HepG2 (cell line): ENCODE data around the gene TRIM44. TPM values are rescaled to one million over a fixed set of nuclear protein-coding genes. Genes with fewer than 3 reads are reported as not detected.

Experiments used
- ATAC-seq: fragments of 200-7000 bp; cut with Tn5 transposase; 3 replicates; pipeline ENCODE4 v1.9.1; 2020; ENCODE audit warnings: mild to moderate bottlenecking, moderate library complexity
- BruUV-seq: library from RNA; stranded (reverse); fragments of 400-500 nt; replicated peaks from 2 replicates; lab custom pipeline; 2021; lab: Mats Ljungman, UMichigan
- CTCF ChIA-PET: fragments of 300-600 bp; formaldehyde crosslinking; extraction: SDS; loops from one replicate; lab custom pipeline; 2021; ENCODE audit warnings: low total read pairs, inconsistent platforms, low intra/inter-chr PET ratio; lab: Yijun Ruan, JAX
- POLR2A ChIA-PET: fragments of 350-600 bp; sonication (Branson Sonifier 250); formaldehyde crosslinking; loops from one replicate; lab custom pipeline; 2020; ENCODE audit warnings: antibody characterized with exemption, inconsistent platforms; lab: Yijun Ruan, JAX
- DNase-seq: peaks from one replicate; pipeline ENCODE4 v3.0.0-alpha.2; 2015; ENCODE audit warnings: low spot score
- FAIRE-seq: peaks from 3 replicates; lab custom pipeline; 2011; peaks lifted over from hg19 to GRCh38; lab: Jason Lieb, UNC
- H2AFZ ChIP-seq: one replicate; pipeline ENCODE4 v1.6.1; 2011; ENCODE audit warnings: low read length, inconsistent platforms
- H3K27ac ChIP-seq: fragments of 300-600 bp; 3 replicates; pipeline ENCODE4 v1.8.0; 2011; ENCODE audit warnings: mixed run types, mild to moderate bottlenecking, mixed read lengths, low read length, inconsistent platforms; ENCODE audit not compliant: insufficient read depth; ENCODE audit errors: extremely low read length
- H3K27me3 ChIP-seq, 2 experiments: fragments of 200-600 bp in 1 of 2; 2 replicates in 1 of 2; 3 replicates in 1 of 2; pipeline versions ENCODE4 v1.6.0 to v1.8.0; 2011; ENCODE audit warnings: low read length in 2 of 2, mild to moderate bottlenecking in 2 of 2, moderate library complexity in 2 of 2, inconsistent platforms in 1 of 2; ENCODE audit not compliant: insufficient read depth in 2 of 2, control insufficient read depth in 1 of 2
- H3K36me3 ChIP-seq, 2 experiments: fragments of 200-600 bp in 1 of 2; replicated peaks in 1 of 2; 2 replicates in 1 of 2; 3 replicates in 1 of 2; pipeline versions ENCODE4 v1.5.1 to v1.8.0; 2011; ENCODE audit warnings: low read length in 2 of 2, inconsistent platforms in 1 of 2; ENCODE audit not compliant: insufficient read depth in 2 of 2, control insufficient read depth in 1 of 2
- H3K4me1 ChIP-seq: 2 replicates; pipeline ENCODE4 v1.5.1; 2012; ENCODE audit warnings: low read length, inconsistent platforms; ENCODE audit not compliant: insufficient read depth
- H3K4me2 ChIP-seq: 2 replicates; pipeline ENCODE4 v1.6.0; 2011; ENCODE audit warnings: low read depth, low read length, inconsistent platforms
- H3K4me3 ChIP-seq, 3 experiments: fragments of 200-600 bp in 1 of 3; sonication (generic), shearing (Covaris generic) in 1 of 3; replicated peaks in 1 of 3; 2 replicates each; pipeline ENCODE4 v1.5.1; 2011 to 2016; ENCODE audit warnings: low read length in 3 of 3, inconsistent platforms in 2 of 3, low read depth in 2 of 3, mild to moderate bottlenecking in 2 of 3, control low read depth in 1 of 3, mixed read lengths in 1 of 3; ENCODE audit not compliant: insufficient read depth in 1 of 3
- H3K79me2 ChIP-seq: one replicate; pipeline ENCODE4 v1.6.1; 2011; ENCODE audit warnings: low read length, inconsistent platforms; ENCODE audit not compliant: insufficient read depth
- H3K9ac ChIP-seq: 2 replicates; pipeline ENCODE4 v1.6.0; 2011; ENCODE audit warnings: mild to moderate bottlenecking, low read depth, low read length, inconsistent platforms; ENCODE audit not compliant: insufficient read depth
- H3K9me3 ChIP-seq: 2 replicates; pipeline ENCODE4 v1.5.1; 2012; ENCODE audit warnings: mild to moderate bottlenecking, low read length
- H4K20me1 ChIP-seq: 2 replicates; pipeline ENCODE4 v1.6.0; 2011; ENCODE audit warnings: inconsistent platforms, mild to moderate bottlenecking, low read length, moderate library complexity; ENCODE audit not compliant: insufficient read depth
- CCDC6 ChIP-seq: sonication (generic); formaldehyde crosslinking; IDR thresholded peaks from 2 replicates; pipeline ENCODE4 v1.8.1; 2022; ENCODE audit warnings: mild to moderate bottlenecking, missing genetic modification reagents, moderate library complexity
- DNMT1 ChIP-seq: sonication (generic); formaldehyde crosslinking; IDR thresholded peaks from 2 replicates; pipeline ENCODE4 v1.5.1; 2020; ENCODE audit warnings: mild to moderate bottlenecking, missing genetic modification reagents
- NFE2L1 ChIP-seq: sonication (generic); formaldehyde crosslinking; IDR thresholded peaks from 2 replicates; pipeline ENCODE4 v1.4.0; 2020; ENCODE audit warnings: missing genetic modification reagents, mild to moderate bottlenecking, borderline replicate concordance
- PPARG ChIP-seq: conservative IDR thresholded peaks from 2 replicates; pipeline ENCODE4 v1.6.1; 2016; ENCODE audit warnings: missing biosample characterization, missing genetic modification reagents
- SP140L ChIP-seq: sonication (generic); formaldehyde crosslinking; IDR thresholded peaks from 2 replicates; pipeline ENCODE4 v1.4.0; 2020; ENCODE audit warnings: missing genetic modification reagents, borderline replicate concordance
- STAT5B ChIP-seq: sonication (generic); formaldehyde crosslinking; IDR thresholded peaks from 2 replicates; pipeline ENCODE4 v1.4.0; 2020; ENCODE audit warnings: missing genetic modification reagents
- TCF12 ChIP-seq, 2 experiments: fragments of 450-650 bp in 1 of 2; sonication (generic) in 1 of 2; formaldehyde crosslinking in 1 of 2; IDR thresholded peaks; 2 replicates each; pipeline versions ENCODE4 v1.6.1 to v1.8.0; 2017 to 2022; ENCODE audit warnings: antibody characterized with exemption in 1 of 2, mild to moderate bottlenecking in 1 of 2, missing genetic modification reagents in 1 of 2, moderate library complexity in 1 of 2
- ZFX ChIP-seq: sonication (generic); formaldehyde crosslinking; IDR thresholded peaks from 2 replicates; pipeline ENCODE4 v1.4.0; 2020; ENCODE audit warnings: mild to moderate bottlenecking, low read depth, missing genetic modification reagents, moderate library complexity
- ZMYM2 ChIP-seq: sonication (generic); formaldehyde crosslinking; IDR thresholded peaks from 2 replicates; pipeline ENCODE4 v1.8.0; 2022; ENCODE audit warnings: mild to moderate bottlenecking, missing genetic modification reagents
- ZNF180 ChIP-seq: sonication (generic); formaldehyde crosslinking; IDR thresholded peaks from 2 replicates; pipeline ENCODE4 v1.4.0; 2020; ENCODE audit warnings: low read depth, missing genetic modification reagents, borderline replicate concordance
- ZNF343 ChIP-seq: sonication (generic); formaldehyde crosslinking; IDR thresholded peaks from 2 replicates; pipeline ENCODE4 v1.4.0; 2020; ENCODE audit warnings: mild to moderate bottlenecking, missing genetic modification reagents
- ZNF382 ChIP-seq: sonication (generic); formaldehyde crosslinking; IDR thresholded peaks from 2 replicates; pipeline ENCODE4 v1.5.0; 2020; ENCODE audit warnings: missing genetic modification reagents, mild to moderate bottlenecking, borderline replicate concordance
- ZNF598 ChIP-seq: sonication (generic); formaldehyde crosslinking; IDR thresholded peaks from 2 replicates; pipeline ENCODE4 v1.5.1; 2020; ENCODE audit warnings: mild to moderate bottlenecking, missing genetic modification reagents, borderline replicate concordance
- ZNF784 ChIP-seq: sonication (generic); formaldehyde crosslinking; IDR thresholded peaks from 2 replicates; pipeline ENCODE4 v1.5.1; 2020; ENCODE audit warnings: missing genetic modification reagents, mild to moderate bottlenecking, borderline replicate concordance
- WGBS: methylation state at CpG from one replicate; pipeline ENCODE4 v1.1.6; 2017; ENCODE audit warnings: low lambda C conversion rate; 5-methylcytosine and 5-hydroxymethylcytosine counted together
- in situ Hi-C: cut with HindIII; loops from 2 replicates; pipeline ENCODE4 v1.10.0; 2017; ENCODE audit warnings: low pct_unique_long_range_greater_than_20kb; ENCODE audit not compliant: extremely low pct_ligation_motif_present
- intact Hi-C: fragments of 100-400 bp; cut with micrococcal nuclease; formaldehyde crosslinking; loops from one replicate; pipeline ENCODE4 v1.10.0; 2022; ENCODE audit not compliant: unreplicated experiment
- polyA plus RNA-seq, 8 experiments: library from polyadenylated mRNA; depleted of rRNA in 3 of 8; stranded (reverse) in 7 of 8; unstranded in 1 of 8; fragments of >200 nt; fragmentation: Illumina TruSeq in 4 of 8; extraction: Trizol in 4 of 8; gene quantifications; 2 replicates each; pipeline versions ENCODE4 v1.2.1 to v1.2.3, GENCODE V29; 2011 to 2016; ENCODE audit warnings: low read depth in 4 of 8, missing spikeins in 1 of 8, mixed read lengths in 1 of 8; ENCODE audit not compliant: insufficient read depth in 1 of 8
- total RNA-seq, 5 experiments: library from RNA; depleted of rRNA; stranded (reverse); fragments of >200 nt; fragmentation: Illumina TruSeq; extraction: Trizol; gene quantifications; 2 replicates each; pipeline ENCODE4 v1.2.3, GENCODE V29; 2016; ENCODE audit warnings: low read depth in 1 of 5
- TF ChIP-seq, protein P1 (sequence below): sonication (generic); formaldehyde crosslinking; IDR thresholded peaks from 2 replicates; pipeline ENCODE4 v1.4.0; 2020; ENCODE audit warnings: mild to moderate bottlenecking, missing genetic modification reagents
- TF ChIP-seq, protein P2 (sequence below): fragments of 450-650 bp; IDR thresholded peaks from 2 replicates; pipeline ENCODE4 v1.6.1; 2017
- TF ChIP-seq, protein P3 (sequence below): IDR thresholded peaks from 2 replicates; pipeline ENCODE4 v1.6.1; 2016; ENCODE audit warnings: low read depth, borderline replicate concordance

TRIM44 gene
- total and polyA plus RNA-seq, 2 of the 13 experiments (the other 11 are each of a cell fraction or from before 2014, with no cell fraction given) = 22.7 to 50.3 TPM

GRCh38 chr11:35856259-35856658 lies 193.7 kb downstream of the TRIM44 start:
- in situ Hi-C loops = no loop called here
- intact Hi-C loops = no loop called here
- Histone ChIP-seq H3K9ac (no peak overlapping the region), H2AFZ (no peak overlapping the region), H4K20me1 (no peaks in the 10 kb centered on the region), H3K4me1 (no peaks in the 10 kb centered on the region), H3K27ac (no peak overlapping the region), H3K4me2 (no peak overlapping the region), H3K27me3 (peaks cover 1 to 4% of the 10 kb centered on the region in 2 experiments; a peak in 4 of 5 replicates), H3K79me2 (no peaks in the 10 kb centered on the region), H3K4me3 (no peak overlapping the region), H3K9me3 (no peaks in the 10 kb centered on the region), H3K36me3 (no peaks in the 10 kb centered on the region)
- 3% methylated on average over 2 of the region's 2 CpGs for WGBS
- no peak for FAIRE-seq
- ChIA-PET CTCF (no interaction called here), POLR2A (no interaction called here)
- no peak for DNase-seq
- ATAC-seq = no peak
- no peak for TF ChIP-seq SP140L
- TF ChIP-seq ZNF180 (CRISPR knock-in tag) = no peak
- TF ChIP-seq ZFX (CRISPR knock-in tag) = no peak
- TF ChIP-seq, protein P1, sequence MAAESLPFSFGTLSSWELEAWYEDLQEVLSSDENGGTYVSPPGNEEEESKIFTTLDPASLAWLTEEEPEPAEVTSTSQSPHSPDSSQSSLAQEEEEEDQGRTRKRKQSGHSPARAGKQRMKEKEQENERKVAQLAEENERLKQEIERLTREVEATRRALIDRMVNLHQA = no peak
- no peak for TF ChIP-seq CCDC6 (CRISPR knock-in tag)
- TF ChIP-seq STAT5B (CRISPR knock-in tag) = no peak
- TF ChIP-seq PPARG (CRISPR knock-in tag) = no peak
- no peak for TF ChIP-seq DNMT1
- TF ChIP-seq, protein P2, sequence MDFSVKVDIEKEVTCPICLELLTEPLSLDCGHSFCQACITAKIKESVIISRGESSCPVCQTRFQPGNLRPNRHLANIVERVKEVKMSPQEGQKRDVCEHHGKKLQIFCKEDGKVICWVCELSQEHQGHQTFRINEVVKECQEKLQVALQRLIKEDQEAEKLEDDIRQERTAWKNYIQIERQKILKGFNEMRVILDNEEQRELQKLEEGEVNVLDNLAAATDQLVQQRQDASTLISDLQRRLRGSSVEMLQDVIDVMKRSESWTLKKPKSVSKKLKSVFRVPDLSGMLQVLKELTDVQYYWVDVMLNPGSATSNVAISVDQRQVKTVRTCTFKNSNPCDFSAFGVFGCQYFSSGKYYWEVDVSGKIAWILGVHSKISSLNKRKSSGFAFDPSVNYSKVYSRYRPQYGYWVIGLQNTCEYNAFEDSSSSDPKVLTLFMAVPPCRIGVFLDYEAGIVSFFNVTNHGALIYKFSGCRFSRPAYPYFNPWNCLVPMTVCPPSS = no peak
- no peak for TF ChIP-seq NFE2L1 (CRISPR knock-in tag)
- no peak for TF ChIP-seq ZNF784
- TF ChIP-seq, protein P3, sequence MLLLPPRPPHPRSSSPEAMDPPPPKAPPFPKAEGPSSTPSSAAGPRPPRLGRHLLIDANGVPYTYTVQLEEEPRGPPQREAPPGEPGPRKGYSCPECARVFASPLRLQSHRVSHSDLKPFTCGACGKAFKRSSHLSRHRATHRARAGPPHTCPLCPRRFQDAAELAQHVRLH = no peak
- TF ChIP-seq ZNF598 = no peak
- TF ChIP-seq TCF12 (IDR thresholded peaks at IDR 0.05) = no peak
- no peak for TF ChIP-seq TCF12 (CRISPR knock-in tag; IDR thresholded peaks at IDR 0.05)
- TF ChIP-seq ZNF343 = no peak
- no peak for TF ChIP-seq ZNF382 (CRISPR knock-in tag)
- no peak for TF ChIP-seq ZMYM2 (CRISPR knock-in tag)
- BruUV-seq = no TSS peak
